DMS53 (cell line): ENCODE measurements around the gene PBLD.

Source experiments
- DNase-seq: peaks from one replicate; lab custom pipeline; 2025; lab: John Stamatoyannopoulos, UW

Gene PBLD

DNA sequence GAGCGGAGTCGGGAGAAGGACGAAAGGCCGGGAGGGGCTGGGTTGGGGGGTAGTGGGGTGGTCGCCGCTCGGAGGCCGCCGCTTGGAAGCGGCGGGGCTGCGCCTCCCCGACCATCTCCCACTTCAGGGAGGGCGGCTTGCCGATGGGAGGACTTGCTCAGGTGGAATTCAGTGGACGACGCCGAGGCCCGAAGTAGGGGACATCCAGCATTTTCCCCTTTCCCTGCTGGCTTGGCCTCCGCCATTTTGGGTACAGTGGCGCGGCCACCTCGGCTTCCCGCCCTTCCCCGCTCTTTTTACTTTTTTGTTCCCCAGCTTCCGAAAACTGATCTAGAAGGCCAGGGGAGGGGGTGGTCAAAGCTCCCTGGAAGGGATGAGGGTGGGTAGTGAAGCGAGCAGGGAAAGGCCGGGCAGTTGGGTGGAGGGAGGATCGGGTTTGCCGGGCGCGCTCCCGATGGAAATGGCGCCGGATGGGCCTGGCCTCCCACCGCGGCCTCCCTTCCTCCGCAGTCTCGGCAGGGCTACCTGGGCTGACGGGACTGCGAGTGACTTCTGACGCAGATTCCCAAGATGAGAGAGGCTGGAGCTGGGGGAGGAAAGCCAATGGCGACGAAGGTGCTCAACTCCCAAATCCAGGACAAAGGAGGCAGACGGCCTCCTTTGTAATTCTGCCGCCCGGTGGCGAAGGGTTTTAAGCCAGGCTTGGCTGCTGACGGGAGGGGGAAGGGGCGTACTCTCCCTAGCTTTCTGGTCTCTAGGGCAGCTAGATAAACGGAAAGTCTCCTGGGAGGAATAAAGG, at the start of gene PBLD:
Gene PBLD, minus strand, starts transcription at position 670 of the 799 bp plus-strand sequence. CDS start 26,084 bp downstream, outside the sequence.
- peak; percentile 88 for DNase-seq

- DNase-seq, result no peak
Observed at GRCh38 chr10:68371604-68372003, 38.9 kb upstream of the PBLD start.

DNA sequence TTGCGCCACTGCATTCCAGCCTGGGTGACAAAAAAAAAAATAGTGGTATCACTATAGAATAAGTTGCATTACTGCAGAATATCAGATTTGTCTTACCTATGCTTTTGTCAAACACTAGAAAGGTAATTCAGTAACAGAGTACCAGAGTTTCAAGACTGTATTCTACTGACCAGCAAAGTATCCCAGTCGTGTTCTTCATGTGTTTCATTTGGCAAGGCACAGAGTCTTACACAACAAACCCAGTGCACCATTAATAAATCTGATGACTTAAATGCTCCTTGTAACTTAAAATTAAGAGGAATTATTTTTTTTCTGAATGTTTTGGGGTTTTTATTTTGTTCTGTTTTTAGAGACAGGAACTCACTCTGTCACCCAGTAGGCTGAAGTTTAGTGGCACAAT, 34.4 kb upstream of the PBLD start:
- no peak for DNase-seq

GRCh38 chr10:68366600-68366999, 33.9 kb upstream of the PBLD start:
- no peak for DNase-seq

DNA sequence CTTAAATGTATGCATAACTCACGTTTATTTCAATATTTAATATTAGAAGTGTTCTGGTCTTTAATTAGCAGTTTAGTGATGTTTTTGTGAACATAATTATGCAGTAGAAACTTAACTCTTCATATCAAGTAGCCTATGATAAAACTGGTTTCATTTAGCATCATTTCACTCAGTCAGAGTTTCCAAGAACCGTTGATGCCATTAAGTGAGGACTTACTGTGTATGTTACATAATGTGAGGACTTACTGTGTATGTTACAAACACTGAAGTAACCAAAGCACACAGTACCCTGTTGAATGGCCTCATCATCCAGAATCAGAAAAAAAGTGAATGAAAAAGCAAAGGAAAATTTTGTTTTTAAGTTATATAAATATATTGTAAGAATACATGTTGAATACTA, 32.9 kb upstream of the PBLD start:
- no peak for DNase-seq

GRCh38 chr10:68364101-68364886, 31.6 kb upstream of the PBLD start:
- no peak for DNase-seq

- no peak for DNase-seq
Observed at GRCh38 chr10:68362590-68362989, 29.9 kb upstream of the PBLD start.

GRCh38 chr10:68359189-68359588, 26.5 kb upstream of the PBLD start:
- no peak for DNase-seq

GRCh38 chr10:68353537-68353936, 20.8 kb upstream of the PBLD start:
- no peak for DNase-seq

GRCh38 chr10:68348265-68348741, 15.6 kb upstream of the PBLD start:
- DNase-seq, result peak; percentile 77

DNA sequence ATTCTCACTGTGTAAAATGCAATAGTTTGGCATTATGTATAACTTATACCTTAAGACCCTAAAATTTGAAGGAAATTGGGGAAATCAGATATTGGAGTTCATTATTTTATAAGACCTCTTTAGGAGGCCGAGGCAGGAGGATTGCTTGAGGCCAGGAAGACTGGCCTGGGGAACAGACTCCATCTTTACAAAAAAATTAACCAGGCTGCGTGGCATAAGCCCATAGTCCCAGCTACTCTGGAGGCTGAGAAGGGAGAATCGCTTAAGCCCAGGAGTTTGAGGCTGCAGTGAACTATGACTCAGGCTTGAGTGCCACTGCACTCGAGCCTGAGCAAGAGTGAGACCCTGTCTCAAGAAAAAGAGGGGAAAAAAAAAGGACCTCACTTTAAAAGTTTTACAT, 14.0 kb upstream of the PBLD start:
- DNase-seq, result no peak

- DNase-seq, result no peak
Observed at GRCh38 chr10:68345621-68346020, 12.9 kb upstream of the PBLD start.

DNA sequence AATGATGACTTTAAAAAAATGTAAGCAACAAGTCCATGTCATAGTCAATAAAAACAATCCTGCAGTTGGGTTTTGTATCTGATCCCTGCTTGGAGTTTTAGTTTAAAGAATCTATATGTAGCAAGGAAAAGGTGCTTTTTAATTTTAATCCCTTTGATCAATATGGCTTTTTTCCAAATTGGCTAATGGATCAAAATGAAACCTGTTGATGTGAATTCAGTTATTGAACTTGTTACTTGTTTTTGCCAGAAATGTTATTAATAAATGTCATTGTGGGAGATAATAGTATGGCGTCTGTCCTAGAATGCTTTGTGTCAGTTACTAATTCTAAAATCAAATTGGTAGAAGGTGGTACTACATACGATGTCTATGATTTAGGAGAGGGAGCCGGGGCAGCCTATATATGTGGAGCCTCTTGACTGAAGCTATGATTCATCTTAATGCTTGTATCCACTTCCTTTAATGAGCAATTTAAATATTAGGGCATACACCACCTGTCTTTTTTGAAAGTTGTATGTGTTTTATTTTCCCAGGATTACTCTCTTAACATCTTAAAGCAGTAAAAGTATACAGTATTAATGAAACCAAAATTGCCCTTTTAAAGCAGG, 10.3 kb upstream of the PBLD start:
- DNase-seq, result peak; percentile 36

- no peak for DNase-seq
Observed at GRCh38 chr10:68340358-68341080, 7.8 kb upstream of the PBLD start.

DNA sequence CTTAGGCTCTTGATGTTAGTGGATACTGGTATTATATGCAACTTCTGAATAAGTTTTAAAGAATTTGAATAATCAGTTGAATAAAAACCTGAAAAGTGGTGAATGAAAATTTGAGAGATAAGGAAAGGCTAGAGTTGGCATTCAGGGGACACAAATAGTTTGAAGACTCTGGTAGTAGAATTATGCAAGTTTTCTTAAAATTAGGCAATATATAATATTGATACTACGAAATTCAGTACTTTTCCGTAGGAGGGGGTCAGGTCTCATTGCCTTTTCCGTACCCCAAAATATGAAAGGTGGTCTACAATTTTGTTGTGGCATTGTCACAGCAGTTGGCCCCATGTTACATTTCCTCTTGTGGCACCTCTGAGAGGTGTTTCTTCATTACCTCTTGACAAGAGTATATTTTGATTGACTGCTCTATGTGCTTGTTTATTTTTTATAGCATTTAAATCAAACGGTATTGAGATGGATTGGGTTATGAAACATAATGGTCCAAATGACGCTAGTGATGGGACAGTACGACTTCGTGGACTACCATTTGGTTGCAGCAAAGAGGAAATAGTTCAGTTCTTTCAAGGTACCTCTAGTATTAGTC, 4.1 kb upstream of the PBLD start:
- DNase-seq, result no peak

GRCh38 chr10:68334672-68335467, 2.1 kb upstream of the PBLD start:
- no peak for DNase-seq

DNA sequence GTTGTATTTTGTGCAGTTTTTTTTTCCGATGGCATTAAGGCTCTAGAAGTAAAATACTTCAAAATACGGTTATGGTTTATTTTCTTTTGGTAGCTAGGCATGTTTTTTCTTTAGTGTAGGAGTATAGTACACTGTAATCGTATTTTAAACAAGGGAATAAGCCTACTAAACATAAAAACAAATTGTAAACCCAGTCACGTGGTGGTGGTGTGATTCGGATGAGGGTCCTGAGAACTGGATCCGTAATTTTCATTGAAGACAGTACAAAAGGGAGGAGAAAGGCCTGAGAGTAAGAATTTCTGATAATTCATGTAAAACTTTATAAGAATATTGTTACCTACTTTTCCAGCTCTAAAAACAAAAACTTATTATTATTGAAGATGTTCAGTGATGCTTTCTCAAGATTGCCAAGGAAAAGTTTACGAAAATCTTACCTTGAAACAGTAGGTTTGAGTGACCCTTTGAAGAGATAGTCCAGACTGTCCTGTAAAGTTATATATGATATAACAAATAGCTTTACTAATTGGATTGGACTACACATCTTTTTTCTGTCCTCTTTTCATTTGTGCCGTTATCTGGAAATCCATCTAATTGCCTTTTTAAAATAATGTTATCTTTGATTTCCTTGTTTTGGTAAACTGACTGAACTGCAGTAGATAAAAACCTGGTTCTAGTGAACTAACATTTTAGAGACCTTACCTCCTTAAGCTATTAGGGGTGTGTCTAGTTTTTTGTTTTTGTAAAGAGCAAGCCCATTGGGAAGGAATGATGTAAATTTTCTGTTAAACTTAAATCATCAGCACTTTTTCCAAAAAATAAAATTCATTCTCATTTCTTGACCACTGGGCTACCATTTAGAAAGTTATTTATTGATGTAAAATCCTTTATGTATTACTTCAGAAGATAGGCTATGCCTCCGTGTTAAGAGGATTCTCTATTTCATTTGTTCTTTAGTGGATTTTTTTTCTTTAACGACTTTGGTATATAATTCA, 1.0 kb upstream of the PBLD start:
- DNase-seq, result no peak

- no peak for DNase-seq
Observed at GRCh38 chr10:68333058-68333395, 299 bp upstream of the PBLD start.

- DNase-seq, result peak; percentile 99
Observed at GRCh38 chr10:68331455-68332258, 1.1 kb downstream of the PBLD start, which contains the start of gene HNRNPH3. Gene HNRNPH3 (plus strand): TSS chr10:68332064. CDS start chr10:68337222, 5,158 bp downstream.
